Adrenal gland (tissue), 12 donors: Measurements from ENCODE around the gene SCUBE1. TPM values are rescaled to one million over a fixed set of nuclear protein-coding genes. Genes with fewer than 3 reads are reported as not detected.

Experiments used
- DNase-seq, 7 donors: peaks; one replicate each; pipeline ENCODE4 v3.0.0-alpha.2; 2019 to 2020
- H3K27ac ChIP-seq, 5 donors: fragments of 200-600 bp; sonication (generic) in 4 of 5; 1 replicate in 3 of 5; 2 replicates in 2 of 5; pipeline versions ENCODE4 v1.5.1 to v1.8.0; 2016 to 2020; ENCODE audit warnings: mild to moderate bottlenecking in 1 of 5
- H3K27me3 ChIP-seq: fragments of 200-600 bp; 2 replicates; pipeline ENCODE4 v1.8.0; 2021
- H3K36me3 ChIP-seq, 2 donors: fragments of 200-600 bp; replicated peaks in 1 of 2; 1 replicate in 1 of 2; 2 replicates in 1 of 2; pipeline versions ENCODE4 v1.5.1 to v1.8.0; 2018 to 2022
- H3K4me1 ChIP-seq, 2 donors: fragments of 200-600 bp; replicated peaks in 1 of 2; 1 replicate in 1 of 2; 2 replicates in 1 of 2; pipeline versions ENCODE4 v1.5.1 to v1.8.0; 2018 to 2021
- H3K4me3 ChIP-seq, 4 donors: fragments of 200-600 bp; sonication (generic) in 3 of 4; one replicate each; pipeline ENCODE4 v1.5.1; 2016 to 2018
- H3K9me3 ChIP-seq, 3 donors: fragments of 200-600 bp; sonication (generic) in 1 of 3; replicated peaks in 1 of 3; 1 replicate in 2 of 3; 2 replicates in 1 of 3; pipeline versions ENCODE4 v1.5.1 to v1.8.0; 2016 to 2021
- CTCF ChIP-seq, 6 experiments: fragments of 450-650 bp in 4 of 6; fragments of 200-600 bp in 2 of 6; sonication (generic) in 1 of 6; IDR thresholded peaks; 1 replicate in 5 of 6; 2 replicates in 1 of 6; pipeline versions ENCODE4 v1.5.1 to v1.8.0; 2016 to 2021; ENCODE audit warnings: antibody characterized with exemption in 6 of 6, mild to moderate bottlenecking in 2 of 6, moderate library complexity in 1 of 6
- POLR2A ChIP-seq, 2 donors: fragments of 450-650 bp; IDR thresholded peaks; one replicate each; pipeline ENCODE4 v1.6.1; 2017; ENCODE audit warnings: antibody characterized with exemption in 2 of 2, mild to moderate bottlenecking in 2 of 2, moderate library complexity in 1 of 2
- WGBS, 4 donors: extraction: QIAGEN DNeasy Blood & Tissue Kit in 2 of 4; methylation state at CpG; one replicate each; pipeline versions ENCODE4 v1.1.5 to v1.1.7; 2013 to 2017; 5-methylcytosine and 5-hydroxymethylcytosine counted together
- intact Hi-C, 2 donors: fragments of 100-400 bp; cut with DNase I; formaldehyde crosslinking; loops; one replicate each; pipeline versions ENCODE4 v1.14.1 to v1.15.0; 2022 to 2023
- polyA plus RNA-seq, 3 donors: library from polyadenylated mRNA; stranded (reverse); fragments of 200-250 nt in 2 of 3; fragments of 350-450 nt in 1 of 3; fragmentation: Illumina TruSeq in 1 of 3; extraction: RNeasy Lipid Tissue Mini Kit (QIAGEN cat#74804) in 1 of 3; gene quantifications; one replicate each; pipeline ENCODE4 v1.2.3, GENCODE V29; 2013 to 2014
- total RNA-seq, 9 donors: library from RNA; depleted of rRNA in 4 of 9; stranded (reverse); fragments of >200 nt in 4 of 9; fragments of 120-200 nt in 1 of 9; fragmentation: NEBNext Ultra II Directional in 1 of 9; extraction: Animal tissue kit (Norgen Biotek cat#: 25700) in 1 of 9; gene quantifications; one replicate each; pipeline versions ENCODE4 v1.1.0 to v1.2.4, GENCODE V29; 2013 to 2023
- donor health status: healthy with polysubstance abuse.
- donor health status: Bipolar disorder and iron deficiency.
- donor health status: DM: yes; HTN: yes; CAD: no.
- donor health status: DM: no; HTN: no; CAD: no.
- donor health status: DM: no; HTN: no; CAD: no.
- donor health status: DM: yes; HTN: yes; CAD: no.

SCUBE1 gene
- total and polyA plus RNA-seq, 12 donors, result 1.4 to 34.0 (median 8.8) TPM

- peak; percentile 64 to 86 (median 79) for DNase-seq
- intact Hi-C loops, result no loop called here
- 8 to 38% (median 17%) methylated on average over 7 to 22 of the region's 22 CpGs for WGBS, 4 donors
- H3K27me3 ChIP-seq, result no peaks in the 10 kb centered on the region
- peak overlapping the region; percentile 34 to 89 (median 67) for H3K27ac ChIP-seq
- H3K4me1 ChIP-seq, result peaks cover 22 to 23% of the 10 kb centered on the region in 2 donors
- H3K36me3 ChIP-seq, result no peaks in the 10 kb centered on the region
- TF ChIP-seq POLR2A (IDR thresholded peaks at IDR 0.05), result peak in 1 of 2 donors; percentile 37
- no peak for TF ChIP-seq CTCF (IDR thresholded peaks at IDR 0.05)
- no peaks in the 10 kb centered on the region for H3K9me3 ChIP-seq
- peak overlapping the region in 3 of 4 donors; percentile 54 to 81 (median 68) for H3K4me3 ChIP-seq
Observed at GRCh38 chr22:43152357-43153071, 190.7 kb downstream of the SCUBE1 start.

- Histone ChIP-seq H3K4me3 (peak overlapping the region in 3 of 4 donors; percentile 54 to 81 (median 68)), H3K9me3 (no peaks in the 10 kb centered on the region), H3K27me3 (no peaks in the 10 kb centered on the region), H3K4me1 (peaks cover 22 to 23% of the 10 kb centered on the region in 2 donors), H3K27ac (peak overlapping the region; percentile 34 to 89 (median 67)), H3K36me3 (no peaks in the 10 kb centered on the region)
- no peak for DNase-seq
- 13 to 36% (median 28%) methylated on average over 3 to 18 of the region's 18 CpGs for WGBS, 4 donors
- no peak for TF ChIP-seq CTCF (IDR thresholded peaks at IDR 0.05)
- TF ChIP-seq POLR2A (IDR thresholded peaks at IDR 0.05), result no peak
- intact Hi-C loops, result no loop called here
Observed at GRCh38 chr22:43152003-43152356, 191.2 kb downstream of the SCUBE1 start.

- no peak for TF ChIP-seq CTCF (IDR thresholded peaks at IDR 0.05)
- TF ChIP-seq POLR2A (IDR thresholded peaks at IDR 0.05), result peak in 1 of 2 donors; percentile 73
- WGBS, 4 donors, result 0 to 2% (median 1%) methylated on average over 4 to 75 of the region's 75 CpGs
- intact Hi-C loops, result no loop called here
- H3K9me3 ChIP-seq, result no peaks in the 10 kb centered on the region
- peak within 1 kb of the TSS in 3 of 4 donors; percentile 54 to 81 (median 68) for H3K4me3 ChIP-seq
- H3K27ac ChIP-seq, result peak within 1 kb of the TSS; percentile 34 to 89 (median 67)
- H3K36me3 ChIP-seq, result no peaks in the 10 kb centered on the region
- DNase-seq, result peak; percentile 85 to 90 (median 88)
- no peaks in the 10 kb centered on the region for H3K27me3 ChIP-seq
- peaks cover 22 to 23% of the 10 kb centered on the region in 2 donors for H3K4me1 ChIP-seq
Observed at GRCh38 chr22:43151251-43152002, 191.7 kb downstream of the SCUBE1 start, which contains the start of gene TSPO. TSPO (plus strand) TSS chr22:43151559; CDS start chr22:43159239, 7,680 bp downstream.

GRCh38 chr22:43150731-43151206 lies 192.4 kb downstream of the SCUBE1 start:
- peak; percentile 48 to 64 (median 57) for DNase-seq
- H3K4me3 ChIP-seq, result peak overlapping the region in 1 of 4 donors; percentile 81
- no peaks in the 10 kb centered on the region for H3K27me3 ChIP-seq
- H3K4me1 ChIP-seq, result peaks cover 22 to 23% of the 10 kb centered on the region in 2 donors
- H3K9me3 ChIP-seq, result no peaks in the 10 kb centered on the region
- H3K36me3 ChIP-seq, result no peaks in the 10 kb centered on the region
- WGBS, 4 donors, result 20 to 58% (median 52%) methylated on average over 2 to 15 of the region's 15 CpGs
- TF ChIP-seq POLR2A (IDR thresholded peaks at IDR 0.05) (no peak), CTCF (IDR thresholded peaks at IDR 0.05) (no peak)
- H3K27ac ChIP-seq, result peak overlapping the region in 4 of 5 donors; percentile 34 to 89 (median 72)
- intact Hi-C loops, result no loop called here
